SU-DHL-6 (cell line): ENCODE results near the gene OR8D2.

ENCODE experiments used
- H2AFZ ChIP-seq: fragments of 200-600 bp; sonication (generic); 2 replicates; pipeline ENCODE4 v1.6.1; 2014; ENCODE audit warnings: low read depth, mild to moderate bottlenecking, moderate library complexity, mixed read lengths, antibody characterized with exemption, low read length; ENCODE audit not compliant: severe bottlenecking
- H3F3A ChIP-seq: fragments of 200-600 bp; shearing (Covaris generic); 2 replicates; pipeline ENCODE4 v1.6.0; 2016; ENCODE audit warnings: antibody characterized with exemption, mild to moderate bottlenecking; ENCODE audit not compliant: insufficient read depth
- H3K27ac ChIP-seq: fragments of 200-600 bp; sonication (generic); 2 replicates; pipeline ENCODE4 v1.5.1; 2016; ENCODE audit warnings: low read depth, mild to moderate bottlenecking, low read length, moderate library complexity, mixed read lengths
- H3K27me3 ChIP-seq: fragments of 200-600 bp; sonication (generic), shearing (Covaris generic); 2 replicates; pipeline ENCODE4 v1.6.0; 2014; ENCODE audit warnings: mild to moderate bottlenecking, low read length
- H3K36me3 ChIP-seq: fragments of 200-600 bp; sonication (generic); 2 replicates; pipeline ENCODE4 v1.6.1; 2014; ENCODE audit warnings: mild to moderate bottlenecking, low read length, mixed read lengths
- H3K4me2 ChIP-seq: fragments of 300-600, 200-600 bp; shearing (Covaris generic), sonication (generic); 2 replicates; pipeline ENCODE4 v1.6.0; 2014; ENCODE audit warnings: low read length, low read depth, mild to moderate bottlenecking; ENCODE audit not compliant: poor library complexity, severe bottlenecking
- H3K4me3 ChIP-seq: fragments of 200-600 bp; sonication (generic); 2 replicates; pipeline ENCODE4 v1.5.1; 2014; ENCODE audit warnings: antibody characterized with exemption, low read length, mild to moderate bottlenecking, mixed read lengths; ENCODE audit not compliant: insufficient read depth, poor library complexity, severe bottlenecking
- H3K79me2 ChIP-seq: fragments of 200-600 bp; sonication (generic); 2 replicates; pipeline ENCODE4 v1.6.1; 2014; ENCODE audit warnings: mild to moderate bottlenecking, low read length, moderate library complexity; ENCODE audit not compliant: insufficient read depth
- H3K9ac ChIP-seq: fragments of 200-600 bp; sonication (generic); 2 replicates; pipeline ENCODE4 v1.7.0; 2014; ENCODE audit warnings: mild to moderate bottlenecking, low read length
- H3K9me2 ChIP-seq: fragments of 200-600 bp; sonication (generic); replicated peaks from 2 replicates; pipeline ENCODE4 v1.6.1; 2014; ENCODE audit warnings: low read length; ENCODE audit not compliant: insufficient read depth
- H3K9me3 ChIP-seq: fragments of 200-600 bp; sonication (generic); 2 replicates; pipeline ENCODE4 v1.6.1; 2014; ENCODE audit warnings: low read length, mixed read lengths; ENCODE audit not compliant: insufficient read depth
- H4K20me1 ChIP-seq: fragments of 200-600 bp; sonication (generic); 2 replicates; pipeline ENCODE4 v1.6.1; 2014; ENCODE audit warnings: low read depth, mild to moderate bottlenecking, antibody characterized with exemption, low read length, moderate library complexity, mixed read lengths
- CTCF ChIP-seq: fragments of 200-600 bp; sonication (generic); IDR thresholded peaks from one replicate; pipeline ENCODE4 v1.5.1; 2017; ENCODE audit warnings: antibody characterized with exemption, mild to moderate bottlenecking, low read length, moderate library complexity; ENCODE audit not compliant: insufficient read depth, poor library complexity, severe bottlenecking
- EZH2phosphoT487 ChIP-seq: fragments of 200-600 bp; sonication (generic), shearing (Covaris generic); conservative IDR thresholded peaks from 2 replicates; pipeline ENCODE4 v1.6.1; 2018; ENCODE audit warnings: mild to moderate bottlenecking, antibody characterized with exemption, low read length, moderate library complexity, mixed read lengths

OR8D2 gene

DNA sequence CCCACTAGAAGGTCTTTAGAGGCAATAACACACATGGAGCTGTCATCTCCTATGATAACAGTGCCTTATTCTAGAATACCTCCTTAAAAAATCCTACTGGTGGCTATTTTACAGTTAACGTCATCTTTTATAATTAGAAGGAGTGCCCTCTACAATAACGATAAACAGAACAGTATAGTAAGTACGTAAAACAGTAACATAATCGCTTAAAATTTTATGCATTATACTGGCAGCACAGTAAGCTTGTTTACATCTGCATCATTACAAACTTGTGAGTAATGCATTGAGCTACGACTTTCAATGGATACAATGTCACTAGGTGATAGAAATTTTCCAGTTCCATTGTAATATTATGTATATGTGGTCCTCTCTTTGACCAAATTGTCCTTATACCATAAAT, 24.3 kb upstream of the OR8D2 start:
- H3K9me3 ChIP-seq = no peaks in the 10 kb centered on the region
- H3K9me2 ChIP-seq = no peaks in the 10 kb centered on the region
- no peaks in the 10 kb centered on the region for H3K27me3 ChIP-seq
- H3K4me3 ChIP-seq = no peak overlapping the region
- no peaks in the 10 kb centered on the region for H3K36me3 ChIP-seq
- H2AFZ ChIP-seq = no peak overlapping the region
- TF ChIP-seq EZH2phosphoT487 (no peak), CTCF (no peak)
- no peaks in the 10 kb centered on the region for H3K79me2 ChIP-seq
- H3F3A ChIP-seq = no peaks in the 10 kb centered on the region
- H3K27ac ChIP-seq = no peak overlapping the region
- no peak overlapping the region for H3K4me2 ChIP-seq
- no peaks in the 10 kb centered on the region for H4K20me1 ChIP-seq
- H3K9ac ChIP-seq = no peak overlapping the region

- no peaks in the 10 kb centered on the region for H3K36me3 ChIP-seq
- no peaks in the 10 kb centered on the region for H3K27me3 ChIP-seq
- H3K4me3 ChIP-seq = no peak overlapping the region
- no peaks in the 10 kb centered on the region for H3K9me2 ChIP-seq
- H3K9ac ChIP-seq = no peak overlapping the region
- H4K20me1 ChIP-seq = no peaks in the 10 kb centered on the region
- H3K4me2 ChIP-seq = no peak overlapping the region
- no peaks in the 10 kb centered on the region for H3F3A ChIP-seq
- H3K27ac ChIP-seq = no peak overlapping the region
- H2AFZ ChIP-seq = no peak overlapping the region
- H3K9me3 ChIP-seq = no peaks in the 10 kb centered on the region
- no peaks in the 10 kb centered on the region for H3K79me2 ChIP-seq
- TF ChIP-seq CTCF (no peak), EZH2phosphoT487 (no peak)
Measured at GRCh38 chr11:124340142-124340447, 20.1 kb upstream of the OR8D2 start.

GRCh38 chr11:124339396-124340141, 19.6 kb upstream of the OR8D2 start:
- Histone ChIP-seq H3K27ac (no peak overlapping the region), H3K79me2 (no peaks in the 10 kb centered on the region)
- no peak for TF ChIP-seq CTCF
- TF ChIP-seq EZH2phosphoT487 = no peak

More at GRCh38 chr11:124339396-124340141, 19.6 kb upstream of the OR8D2 start:
- H4K20me1 ChIP-seq = no peaks in the 10 kb centered on the region
- H3K9me2 ChIP-seq = no peaks in the 10 kb centered on the region
- no peak overlapping the region for H3K9ac ChIP-seq
- H3K36me3 ChIP-seq = no peaks in the 10 kb centered on the region
- H3F3A ChIP-seq = no peaks in the 10 kb centered on the region
- H2AFZ ChIP-seq = no peak overlapping the region
- no peaks in the 10 kb centered on the region for H3K9me3 ChIP-seq
- H3K4me2 ChIP-seq = no peak overlapping the region
- H3K27me3 ChIP-seq = no peaks in the 10 kb centered on the region
- no peak overlapping the region for H3K4me3 ChIP-seq
